NCI-H2196 treated with DMSO at 0.1 percent for 48 hours (cell line): Measurements from ENCODE around the gene APBA2.

Source experiments
- DNase-seq: peaks from one replicate; lab custom pipeline; 2025; ENCODE audit not compliant: unreplicated experiment; lab: John Stamatoyannopoulos, UW

Gene APBA2

DNA sequence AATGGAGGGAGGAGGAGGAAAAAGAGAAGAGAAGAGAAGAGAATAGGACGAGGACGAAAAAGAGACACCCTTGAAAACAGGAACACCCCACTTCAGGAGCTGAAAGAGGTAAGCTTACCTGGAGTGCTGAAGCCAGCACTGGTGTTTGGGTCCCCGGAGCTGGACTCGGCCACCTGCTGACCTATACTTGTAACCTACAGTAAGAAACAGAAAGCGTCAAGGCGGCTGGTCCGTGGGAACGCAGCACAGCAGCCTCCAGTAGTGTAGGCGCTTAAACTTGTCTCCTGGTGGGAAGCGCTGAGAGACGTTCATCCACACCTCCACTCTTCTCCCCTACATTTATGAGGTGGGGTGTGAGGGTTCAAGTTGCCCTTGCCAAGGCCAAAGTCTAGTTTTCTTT lies 242.9 kb downstream of the APBA2 start:
- DNase-seq = no peak

DNA sequence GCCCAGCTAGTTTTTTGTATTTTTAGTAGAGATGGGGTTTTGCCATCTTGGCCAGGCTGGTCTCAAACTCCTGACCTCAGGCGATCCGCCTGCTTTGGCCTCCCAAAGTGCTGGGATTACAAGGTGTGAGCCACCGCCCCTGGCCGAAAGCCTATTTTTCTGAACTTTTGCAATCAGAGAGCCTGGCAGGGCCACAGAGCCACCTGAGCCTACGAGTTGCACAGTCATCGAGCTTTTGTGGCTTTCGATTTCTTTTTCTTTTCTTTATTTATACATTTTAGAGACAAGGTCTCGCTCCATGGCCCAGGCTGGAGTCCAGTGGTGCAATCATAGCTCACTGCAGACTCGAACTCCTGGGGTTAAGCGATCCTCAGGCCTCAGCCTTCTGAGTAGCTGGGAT lies 243.4 kb downstream of the APBA2 start:
- DNase-seq = no peak

DNA sequence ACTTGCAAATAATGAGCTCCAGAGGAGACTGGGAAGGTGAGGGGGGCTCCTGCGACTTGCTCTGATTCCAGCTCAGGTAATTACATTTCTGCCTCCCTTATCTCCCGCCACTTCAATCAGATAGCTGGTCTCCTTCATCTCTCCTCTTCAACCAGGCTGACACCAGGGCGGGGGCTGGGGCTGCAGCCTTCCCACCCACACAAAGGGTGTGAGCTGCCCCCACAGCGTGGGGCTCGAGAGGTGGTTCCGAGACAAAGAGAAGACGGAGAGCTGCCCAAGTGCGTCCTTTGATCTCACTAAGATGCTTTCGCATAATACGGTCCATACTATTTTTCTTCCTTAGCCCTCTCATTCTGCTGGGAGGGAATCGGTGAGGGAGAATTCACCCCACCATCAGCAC lies 244.2 kb downstream of the APBA2 start:
- no peak for DNase-seq

DNA sequence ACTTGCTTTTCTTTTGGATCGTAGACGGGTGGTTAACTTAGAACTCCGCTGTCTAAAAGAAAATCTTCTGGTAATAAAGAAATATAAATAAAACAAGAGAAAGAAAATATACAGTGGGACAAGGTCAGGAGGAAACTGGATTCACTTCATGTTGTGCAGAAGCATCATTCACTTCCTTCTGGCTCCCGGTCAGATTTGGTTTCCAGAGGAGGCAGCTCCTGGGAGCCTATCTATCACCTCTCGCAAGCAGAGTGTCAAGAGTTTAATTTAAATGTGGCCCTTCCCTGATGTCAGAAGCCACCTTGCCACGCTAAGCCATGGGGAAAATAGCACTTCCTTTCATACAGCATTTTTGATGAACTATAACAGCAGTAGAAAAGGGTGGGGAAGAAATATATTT lies 244.7 kb downstream of the APBA2 start:
- DNase-seq = no peak

DNA sequence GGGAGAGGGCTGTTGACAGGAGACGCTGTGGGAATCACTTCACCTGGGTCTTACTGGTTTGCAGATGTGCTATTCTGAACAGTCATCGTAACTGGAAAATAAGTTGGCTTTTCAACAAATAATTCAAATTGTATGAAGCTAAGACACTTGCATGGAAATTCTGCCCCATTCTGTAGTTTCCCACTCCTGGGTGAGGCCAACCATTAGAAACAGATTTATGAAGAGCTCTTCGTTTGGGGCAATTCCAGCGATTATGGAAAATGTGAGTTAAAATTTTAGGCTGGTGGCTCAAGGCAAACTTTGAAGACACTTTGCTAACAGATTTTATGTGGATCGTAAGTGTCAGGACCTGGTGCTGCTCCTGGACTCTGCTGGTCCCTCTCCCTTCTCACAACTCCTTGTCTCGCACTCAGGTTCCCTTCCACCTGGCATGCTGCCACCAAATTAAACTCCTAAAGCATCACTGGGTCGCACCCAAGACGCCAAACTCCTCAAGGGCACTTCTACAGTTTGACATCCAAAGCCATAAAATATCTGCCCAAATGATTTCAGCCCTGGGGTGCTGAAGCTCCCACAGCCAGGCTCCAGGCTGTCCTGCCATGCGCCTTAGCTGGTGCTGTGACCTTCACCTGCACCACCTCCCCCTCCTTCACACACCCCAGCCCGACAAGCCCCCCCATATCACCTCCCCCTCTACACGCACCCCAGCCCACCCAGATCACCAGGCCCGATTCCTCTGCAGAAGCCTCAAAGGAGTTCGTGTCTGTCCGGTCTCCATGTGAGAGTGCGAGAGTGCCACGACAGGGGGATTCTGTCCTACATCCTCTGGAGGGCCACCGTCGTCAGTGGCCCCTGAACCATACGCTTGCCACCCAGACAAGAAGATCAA lies 245.4 kb downstream of the APBA2 start:
- DNase-seq = no peak

DNA sequence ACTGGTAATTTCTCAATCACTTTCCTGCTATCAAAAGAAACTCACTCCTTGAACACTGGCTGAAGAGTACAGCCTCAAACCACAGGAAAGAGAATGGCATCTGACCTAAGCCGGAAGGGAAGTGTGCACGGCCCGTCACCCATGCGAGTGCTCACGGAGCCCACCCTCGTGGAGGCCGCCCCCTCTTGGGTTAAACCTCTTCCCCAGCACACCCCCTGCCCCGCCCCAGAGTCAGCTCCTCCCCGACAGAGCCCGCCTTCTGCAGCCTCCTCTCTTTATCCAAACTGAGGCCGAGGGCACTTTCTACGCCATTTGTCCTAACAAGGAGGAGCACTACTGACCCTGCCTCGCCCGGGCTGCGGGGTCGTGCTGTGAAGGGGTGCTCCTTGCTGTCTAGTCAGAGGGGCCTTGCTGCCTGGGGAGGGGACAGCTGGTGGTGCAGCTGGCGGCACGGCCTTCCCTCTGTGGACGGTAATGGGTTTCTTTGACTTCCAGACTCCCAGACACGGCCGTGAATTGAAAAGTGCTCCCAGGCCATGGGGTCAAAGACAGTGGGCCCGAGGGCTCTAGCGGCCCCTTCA lies 246.2 kb downstream of the APBA2 start:
- DNase-seq = no peak

DNA sequence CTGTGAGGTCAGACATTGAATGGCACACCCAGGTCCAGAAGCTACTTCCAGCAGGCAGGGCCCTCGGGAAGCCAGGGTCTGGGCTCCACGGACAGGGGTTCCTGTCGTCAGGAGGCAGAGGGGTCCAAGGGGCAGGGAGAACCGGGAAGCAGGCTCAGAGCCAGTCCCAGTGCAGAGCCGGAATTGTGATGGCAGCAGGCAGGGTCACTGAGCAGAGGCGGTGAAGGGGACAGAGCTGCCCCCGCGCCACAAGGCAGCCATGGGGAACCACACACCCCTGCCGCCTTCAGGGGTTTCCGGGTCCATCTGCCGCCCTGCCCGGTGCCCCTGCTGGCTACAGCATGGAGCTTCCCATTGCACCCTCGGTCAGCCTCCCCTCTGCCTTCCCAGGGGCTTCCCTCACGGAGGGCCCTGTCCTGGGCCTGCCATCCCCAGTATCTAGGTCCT lies 247.0 kb downstream of the APBA2 start:
- no peak for DNase-seq

DNA sequence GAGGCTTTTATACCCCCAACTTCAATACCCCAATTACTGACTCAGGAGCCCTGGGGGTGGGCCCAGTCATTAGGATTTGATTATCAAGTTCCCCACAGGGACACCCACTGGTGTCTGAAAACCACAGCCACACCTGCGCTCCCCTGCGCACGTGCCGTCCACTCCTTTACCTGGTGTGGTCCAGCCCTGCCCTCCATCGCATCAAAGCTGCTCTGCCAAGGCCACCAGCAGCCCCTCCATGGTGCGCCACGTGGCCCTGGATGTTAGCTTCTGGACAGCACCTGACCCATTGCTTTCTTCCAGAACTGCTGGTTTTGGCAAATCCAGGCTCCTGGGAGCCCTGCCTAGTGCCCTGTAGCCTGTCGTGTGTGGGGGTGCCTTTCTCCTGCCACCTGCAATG lies 247.5 kb downstream of the APBA2 start:
- DNase-seq = no peak

DNA sequence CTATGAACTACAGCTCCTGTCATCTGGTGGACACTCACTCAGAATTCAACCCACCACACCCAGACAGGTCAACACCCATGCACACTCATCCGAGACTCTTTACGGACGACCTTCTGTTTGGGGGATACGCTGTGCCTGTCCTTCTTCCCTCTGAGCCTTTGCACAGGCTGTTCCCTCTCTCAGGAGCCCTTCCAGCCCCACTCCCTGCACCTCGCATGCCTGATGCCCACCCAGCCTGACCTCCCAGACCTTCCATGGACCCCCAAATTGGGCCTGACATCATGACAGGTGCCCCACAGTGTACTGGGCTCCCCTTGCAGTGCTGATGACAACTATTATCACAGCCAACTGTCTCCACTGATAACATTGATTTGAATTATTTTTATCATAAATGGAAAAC lies 248.0 kb downstream of the APBA2 start:
- DNase-seq = no peak

DNA sequence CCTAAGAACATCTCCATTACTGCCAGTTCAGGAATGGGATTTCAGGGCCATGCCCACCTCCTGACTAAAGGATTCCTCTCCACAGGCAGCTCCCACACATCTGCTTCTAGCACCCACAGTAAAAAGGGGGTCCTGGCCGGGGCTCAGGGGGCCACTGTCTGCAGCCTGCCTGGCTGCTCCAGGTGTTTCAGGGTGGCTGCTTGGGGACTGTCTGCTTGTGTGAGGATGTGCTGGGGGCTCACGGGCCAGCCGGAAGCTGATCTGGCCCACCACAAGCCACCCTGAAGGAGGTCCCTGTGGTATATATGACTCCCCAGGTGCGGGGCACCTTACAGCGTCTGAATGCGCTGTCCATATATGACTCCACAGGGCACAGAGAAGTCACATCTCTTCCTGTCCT lies 248.5 kb downstream of the APBA2 start:
- no peak for DNase-seq

DNA sequence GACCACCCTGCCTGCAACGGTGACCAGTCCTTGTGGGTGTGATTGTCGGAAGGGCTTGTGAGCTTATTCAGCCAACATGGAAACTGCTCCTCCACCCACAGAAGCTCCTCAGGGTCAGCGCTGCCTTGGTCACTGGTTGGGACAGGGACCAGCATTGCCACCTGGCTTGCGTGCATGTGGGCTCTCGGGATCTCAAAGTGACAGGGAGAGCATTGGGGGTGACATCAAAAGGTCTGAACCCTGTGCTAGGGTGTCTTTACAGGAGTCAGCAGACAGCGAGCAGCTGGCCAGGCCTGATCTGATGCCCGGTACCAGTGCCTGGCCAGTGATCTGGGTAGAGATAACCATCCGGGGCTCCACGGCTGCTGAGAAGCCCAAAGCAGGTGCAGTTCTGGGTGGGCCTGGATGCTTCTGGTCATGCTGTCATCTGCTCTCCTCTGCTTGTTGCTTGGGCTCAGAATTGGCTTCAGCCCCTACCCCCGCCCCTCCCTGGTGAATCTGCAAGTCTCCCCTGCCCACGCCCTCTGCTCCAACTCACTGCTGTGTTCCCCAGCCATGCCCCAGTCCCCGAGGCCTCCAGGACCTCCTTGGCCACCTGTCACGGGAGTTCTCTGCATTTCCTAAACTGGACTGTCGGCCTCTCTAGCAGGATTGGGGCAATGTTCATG lies 249.0 kb downstream of the APBA2 start:
- no peak for DNase-seq

DNA sequence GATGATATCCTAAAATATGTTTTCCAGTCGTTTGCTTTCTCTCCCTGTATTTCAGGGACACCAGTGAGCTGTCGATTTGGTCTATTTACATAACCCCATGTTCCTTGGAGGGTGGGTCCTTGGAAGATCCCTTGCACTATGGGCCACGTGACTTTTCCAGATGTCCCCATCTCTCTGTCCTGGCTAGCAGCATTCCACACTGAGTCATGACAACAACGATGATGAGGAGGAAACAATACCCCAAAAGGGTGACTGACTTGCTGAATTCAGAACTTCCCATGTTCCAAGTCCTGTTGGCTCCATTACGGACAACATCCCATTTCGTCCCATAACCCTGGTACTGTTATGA lies 249.5 kb downstream of the APBA2 start:
- no peak for DNase-seq

DNA sequence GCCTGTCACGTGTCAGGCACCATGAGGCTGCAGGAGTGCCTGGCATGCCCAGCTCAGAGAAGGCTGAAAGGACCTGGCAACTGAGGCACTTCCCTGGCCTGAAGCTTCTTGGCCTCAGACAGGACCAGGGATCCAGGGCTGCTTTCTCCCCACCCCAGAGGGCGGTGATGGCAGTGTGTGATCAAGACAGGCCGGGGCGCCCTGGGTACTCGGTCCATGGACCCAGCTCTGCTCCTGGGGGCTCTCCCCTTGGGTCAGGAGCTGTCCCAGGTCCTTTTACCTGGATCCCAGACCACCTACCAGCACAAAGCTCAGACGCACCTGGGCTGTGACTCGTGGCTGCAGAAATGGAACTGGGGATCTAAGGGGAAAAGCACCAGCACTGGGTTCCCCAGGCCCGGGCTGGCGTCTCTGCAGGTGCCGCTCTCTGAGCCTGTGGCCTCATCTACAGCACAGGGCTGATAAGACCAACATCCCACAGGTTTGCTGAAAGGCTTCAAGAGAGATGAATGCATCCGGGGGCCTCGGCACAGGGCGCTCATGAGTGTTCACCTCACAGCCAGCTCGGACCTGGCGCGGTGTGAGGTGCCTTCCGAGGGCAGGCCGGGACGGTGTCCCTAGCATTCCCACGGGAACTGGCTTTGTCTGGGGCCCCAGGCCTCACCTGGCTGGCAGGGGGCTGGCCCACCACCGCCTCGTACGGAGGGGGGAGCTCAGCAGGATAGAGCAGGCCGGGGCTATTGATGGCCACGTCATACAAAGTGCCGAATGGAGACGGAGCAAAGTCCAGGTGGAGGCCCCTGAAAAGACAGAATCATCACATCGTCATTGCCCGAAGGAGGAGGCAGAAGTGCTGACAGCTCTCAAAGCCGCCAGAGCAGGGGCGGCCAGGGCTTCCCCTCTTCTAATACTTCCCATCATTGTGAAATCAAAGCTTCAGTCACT lies 250.2 kb downstream of the APBA2 start:
- DNase-seq = no peak

DNA sequence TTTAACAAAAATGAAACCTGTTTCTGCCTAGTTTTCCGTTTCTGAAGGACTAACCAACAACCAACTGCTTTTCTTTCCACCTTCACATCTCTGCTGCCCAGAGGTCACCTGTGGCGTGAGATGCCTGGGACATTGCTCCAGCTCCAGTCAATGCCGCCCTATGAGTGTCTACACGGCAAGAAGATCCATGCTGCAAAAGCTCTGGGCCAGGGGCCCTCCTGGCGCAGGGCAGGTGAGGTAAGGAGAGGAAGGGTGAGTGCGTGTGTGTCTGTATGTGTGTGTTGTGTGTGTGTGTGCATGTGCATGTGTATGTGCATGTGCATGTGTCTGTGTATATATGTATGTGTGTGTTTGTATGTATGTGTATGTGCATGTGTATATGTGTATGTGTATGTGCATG lies 252.5 kb downstream of the APBA2 start:
- no peak for DNase-seq

DNA sequence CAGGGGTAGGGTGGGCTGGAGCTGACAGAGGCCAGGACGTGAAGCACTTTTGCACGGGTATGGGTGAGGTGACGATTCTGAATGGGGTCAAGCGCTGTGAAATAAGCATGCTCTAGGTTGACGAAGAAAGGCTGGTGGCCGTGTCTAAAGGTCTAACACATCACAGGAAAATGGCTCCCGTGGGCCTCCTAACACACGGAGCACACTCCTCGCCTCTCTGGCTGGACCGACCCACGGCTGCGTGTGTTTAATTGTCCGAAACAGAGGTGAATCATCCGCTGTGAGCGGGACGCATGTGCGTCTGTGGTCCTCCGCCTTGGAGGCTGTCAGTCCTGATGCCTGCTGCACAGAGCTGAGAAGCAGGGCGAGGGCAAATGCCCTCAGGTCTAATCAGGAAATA lies 253.3 kb downstream of the APBA2 start:
- DNase-seq = no peak

DNA sequence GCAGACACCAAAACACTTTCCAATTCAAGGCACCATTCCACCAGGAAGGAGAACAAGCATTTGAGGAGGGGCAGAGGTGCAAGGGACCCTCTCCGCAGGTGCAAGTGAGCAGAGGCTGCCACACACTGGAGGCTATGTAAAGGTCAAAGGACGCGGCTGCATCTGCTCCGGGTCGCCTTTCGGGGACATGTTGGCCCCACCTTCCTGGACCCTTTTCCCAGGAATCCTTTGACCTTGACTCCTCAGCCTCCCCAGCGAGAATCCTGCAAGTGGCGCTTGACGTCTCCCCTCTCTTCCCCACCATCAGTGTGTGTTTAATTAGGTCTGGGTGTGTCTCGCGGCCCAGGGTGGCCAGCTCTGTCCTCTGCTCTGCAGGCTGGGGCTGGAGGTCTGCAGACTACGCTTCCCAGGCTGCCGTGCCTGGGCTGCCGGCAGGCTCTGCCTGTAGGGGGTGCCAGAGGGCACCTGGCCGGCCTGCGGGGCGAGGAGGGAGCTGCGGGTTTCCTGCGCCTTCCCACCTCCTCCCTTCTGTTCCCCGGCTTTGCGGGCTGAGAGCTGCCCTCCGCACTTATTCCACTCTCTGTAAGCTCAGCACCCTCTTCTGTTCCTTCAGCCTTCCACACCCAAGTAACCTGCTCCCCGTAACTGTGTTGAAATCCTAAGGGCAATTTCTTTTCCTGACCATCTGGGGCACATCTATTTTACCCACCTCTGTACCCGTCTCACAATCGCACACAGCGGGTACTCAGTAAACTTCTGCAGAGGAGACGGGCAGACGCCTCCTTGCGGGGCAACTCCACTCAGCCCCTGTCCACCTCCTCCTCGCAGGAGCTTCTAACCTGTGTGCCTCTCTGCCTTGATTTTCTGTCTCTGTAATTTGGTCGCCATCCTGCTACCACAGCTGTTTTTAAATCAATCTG lies 254.0 kb downstream of the APBA2 start:
- no peak for DNase-seq

DNA sequence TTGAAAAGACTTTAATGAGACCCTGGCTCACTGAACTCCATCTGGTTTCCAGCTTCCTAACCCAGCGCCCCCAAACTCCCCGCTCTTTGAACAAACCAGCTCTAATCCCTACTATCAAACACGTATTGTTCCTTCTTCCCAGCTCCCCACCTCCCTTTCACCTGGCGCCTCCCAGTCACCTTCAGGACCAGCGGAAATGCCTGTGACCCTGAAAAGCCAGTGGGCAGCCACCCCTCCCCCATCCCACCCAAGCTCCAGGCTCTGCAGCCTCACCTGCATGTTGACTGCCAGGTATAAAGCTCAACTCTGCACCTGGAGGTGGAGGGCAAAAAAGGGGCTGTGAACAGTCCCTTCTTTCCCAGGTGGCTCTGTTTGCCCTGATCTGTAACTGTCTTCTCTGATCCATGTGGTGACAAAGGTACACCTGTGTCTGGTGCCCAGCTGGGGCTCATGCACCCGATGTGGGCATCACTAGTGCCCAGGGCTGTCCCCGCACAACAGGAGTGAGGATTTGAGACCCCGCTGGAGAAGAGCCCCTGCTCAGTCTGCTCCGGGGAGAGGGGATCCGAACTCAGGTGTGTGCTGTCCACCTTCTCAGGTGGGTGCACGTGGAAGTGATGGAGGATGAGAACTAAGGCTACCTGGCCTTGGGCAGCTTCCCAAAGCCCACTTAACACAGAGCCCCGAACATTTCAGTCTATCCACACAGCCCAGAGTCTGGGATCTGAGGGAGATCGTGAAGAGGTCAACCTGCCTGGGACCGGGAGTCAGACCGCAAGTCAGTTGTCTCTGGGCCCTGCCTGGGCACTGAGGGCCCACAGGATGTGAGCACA lies 254.9 kb downstream of the APBA2 start:
- DNase-seq = no peak

DNA sequence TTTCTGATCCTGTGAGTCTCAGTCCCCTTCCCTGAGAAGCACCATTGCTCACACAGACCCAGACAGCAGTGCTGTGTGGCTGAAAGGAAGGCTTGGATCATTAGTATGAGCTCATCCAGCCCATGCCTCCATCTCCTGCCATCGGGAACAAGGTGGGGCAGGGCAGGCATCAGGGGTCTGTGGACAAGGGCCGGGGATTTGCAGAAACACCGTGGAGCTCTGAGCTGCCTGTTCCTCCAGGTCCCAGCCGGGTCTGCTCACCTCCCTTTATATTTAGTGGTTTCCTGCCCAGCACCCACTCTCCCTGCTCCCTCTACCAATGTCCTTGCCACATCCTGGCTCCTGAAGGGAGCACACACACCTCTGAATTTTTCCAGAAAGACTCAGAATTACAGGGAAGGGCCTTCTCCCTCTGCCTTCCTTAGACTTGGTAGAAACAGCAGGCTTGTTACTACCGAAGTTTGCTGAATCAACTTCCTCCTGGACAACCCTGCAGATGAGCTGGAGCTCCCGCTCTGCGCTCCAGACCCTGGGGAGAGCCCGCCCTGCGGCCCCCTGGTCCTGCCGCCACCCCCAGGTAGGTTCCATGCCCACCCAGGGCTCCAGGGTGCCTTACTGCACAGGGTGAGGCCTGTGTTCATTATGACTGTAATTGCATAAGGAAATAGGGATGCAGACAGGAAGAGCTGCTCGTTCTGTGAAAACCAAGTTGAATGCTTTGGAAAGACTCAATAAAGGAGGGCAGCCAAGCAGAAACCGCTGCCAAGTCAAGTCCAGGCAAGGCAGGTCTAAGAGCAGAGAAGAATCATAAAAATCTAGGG lies 255.7 kb downstream of the APBA2 start:
- no peak for DNase-seq
